UCSD-AML1 (cell line): ENCODE results near the gene TMEM212.
"Not testable (repeated sequence)": the region's sequence is repeated elsewhere in the genome, so short reads cannot be mapped to it uniquely, and the experiment has no call there.

Source experiments
- DNase-seq: peaks from one replicate; lab custom pipeline; 2025; ENCODE audit not compliant: unreplicated experiment; lab: John Stamatoyannopoulos, UW

Gene TMEM212

GRCh38 chr3:171851660-171852058, 8.5 kb downstream of the TMEM212 start:
- DNase-seq, result no peak

DNA sequence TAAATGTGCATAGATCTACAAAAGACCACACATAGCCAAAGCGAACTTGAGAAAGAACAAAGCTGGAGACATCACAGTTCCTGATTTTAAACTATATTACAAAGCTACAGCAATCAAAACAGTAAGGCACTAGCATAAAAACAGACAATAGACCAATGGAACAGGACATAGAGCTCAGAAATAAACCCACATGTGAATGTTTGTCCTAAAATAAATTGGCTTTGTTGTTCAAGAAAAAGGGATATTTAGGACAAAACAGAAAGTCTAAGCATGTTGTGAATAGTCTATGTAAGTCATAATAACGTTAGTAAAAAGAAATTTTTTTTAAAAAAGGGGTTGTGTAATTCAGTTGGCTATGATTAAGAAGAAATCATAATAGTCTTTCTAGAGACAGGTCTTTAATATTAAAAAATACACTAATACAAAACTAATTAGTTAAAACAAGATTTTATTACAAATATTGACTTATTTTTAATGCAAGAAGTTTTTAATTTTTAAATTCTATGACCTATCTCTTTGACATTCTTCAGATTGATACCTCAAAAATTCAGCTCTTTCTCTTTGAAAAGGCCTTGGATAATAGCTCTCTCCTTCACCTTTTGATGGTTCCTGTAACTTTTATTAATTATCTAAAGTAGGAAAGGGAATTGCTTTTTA, 11.6 kb downstream of the TMEM212 start:
- DNase-seq, result no peak

DNA sequence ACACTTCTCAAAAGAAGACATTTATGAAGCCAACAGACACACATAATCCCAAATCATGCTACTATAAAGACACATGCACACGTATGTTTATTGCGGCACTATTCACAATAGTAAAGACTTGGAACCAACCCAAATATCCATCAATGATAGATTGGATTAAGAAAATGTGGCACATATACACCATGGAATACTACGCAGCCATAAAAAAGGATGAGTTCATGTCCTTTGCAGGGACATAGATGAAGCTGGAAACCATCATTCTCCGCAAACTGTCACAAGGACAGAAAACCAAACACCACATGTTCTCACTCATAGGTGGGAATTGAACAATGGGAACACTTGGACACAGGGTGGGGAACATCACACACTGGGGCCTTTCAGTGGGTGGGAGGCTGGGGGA, 15.6 kb downstream of the TMEM212 start:
- DNase-seq, result not testable (repeated sequence)

GRCh38 chr3:171860830-171861535, 17.8 kb downstream of the TMEM212 start:
- DNase-seq, result peak; percentile 11

GRCh38 chr3:171862392-171862791, 19.2 kb downstream of the TMEM212 start:
- DNase-seq, result no peak

- DNase-seq, result no peak
Observed at GRCh38 chr3:171862993-171863521, 19.9 kb downstream of the TMEM212 start.

- DNase-seq, result no peak
Observed at GRCh38 chr3:171863920-171864319, 20.8 kb downstream of the TMEM212 start.

DNA sequence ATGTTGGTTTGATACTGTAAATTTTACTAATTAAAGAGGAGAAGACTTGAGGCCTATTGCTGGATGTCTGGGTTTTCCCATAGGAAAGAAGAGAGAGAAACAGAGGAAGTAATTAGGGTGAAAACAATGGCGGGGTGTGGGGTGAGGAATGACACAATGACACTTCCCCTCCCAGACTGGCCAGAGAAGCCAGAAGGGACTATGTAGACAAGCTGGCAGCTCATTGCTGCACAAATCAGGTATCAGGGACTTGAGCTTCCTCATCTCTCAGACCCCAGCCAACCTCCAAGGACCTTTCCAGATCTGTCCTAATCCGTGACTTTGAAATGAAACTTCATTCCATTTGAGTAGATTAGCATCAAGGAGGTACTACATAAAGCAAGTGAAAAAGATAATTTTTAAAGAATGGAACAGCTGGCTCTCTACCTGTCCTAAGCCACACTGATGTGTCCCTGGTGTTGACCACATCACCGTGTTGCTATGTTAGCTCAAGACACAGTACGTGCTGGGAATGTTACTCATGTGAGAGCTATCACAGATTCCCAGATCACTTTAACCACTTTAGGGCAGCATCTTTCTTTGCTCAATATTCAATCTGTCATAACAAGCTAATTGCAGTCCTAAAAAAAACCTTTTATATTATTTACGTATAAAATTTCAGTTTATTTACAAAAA, 22.2 kb downstream of the TMEM212 start:
- DNase-seq, result no peak

DNA sequence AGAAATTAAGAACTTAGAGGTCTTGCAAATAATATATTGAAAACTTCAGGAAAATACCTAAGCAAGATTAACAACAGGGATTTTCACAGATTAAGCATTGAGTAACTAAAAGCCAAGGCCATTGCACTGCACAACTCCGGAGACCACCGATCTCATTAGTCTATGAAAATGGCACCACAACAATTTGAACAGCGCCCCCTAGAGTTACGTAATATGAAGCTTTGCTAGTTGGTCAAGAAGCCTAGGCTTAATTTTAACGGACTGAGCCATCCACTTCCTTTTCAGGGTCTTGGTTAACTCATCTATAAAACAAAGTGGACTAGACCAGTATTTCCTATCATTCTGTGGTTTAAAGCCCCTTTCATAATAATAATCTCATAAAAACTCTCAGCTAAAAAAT, 24.8 kb downstream of the TMEM212 start:
- no peak for DNase-seq

- DNase-seq, result no peak
Observed at GRCh38 chr3:171871392-171872274, 28.5 kb downstream of the TMEM212 start.

GRCh38 chr3:171873580-171873979, 30.4 kb downstream of the TMEM212 start:
- DNase-seq, result no peak

DNA sequence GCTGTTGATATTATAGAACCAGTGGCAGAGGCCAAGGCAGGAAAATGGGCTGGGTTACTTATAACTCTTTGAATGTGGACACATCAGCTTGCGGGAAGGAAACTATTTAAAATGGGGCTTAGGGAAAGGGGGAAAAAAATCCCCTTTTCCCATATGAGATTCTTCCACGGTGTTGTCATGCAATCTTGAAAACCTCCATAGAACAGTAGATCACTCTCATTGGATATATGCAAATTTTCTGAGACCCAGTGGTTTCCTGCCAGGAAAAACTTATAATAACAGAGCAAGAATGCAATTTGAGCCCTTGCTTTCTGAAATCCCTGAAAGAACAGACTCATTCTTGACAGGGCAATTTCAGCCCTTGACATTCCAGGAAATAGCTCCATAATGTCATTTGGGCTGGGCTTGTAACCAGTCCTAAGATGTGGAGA, 31.1 kb downstream of the TMEM212 start:
- no peak for DNase-seq

GRCh38 chr3:171874879-171875278, 31.7 kb downstream of the TMEM212 start:
- DNase-seq, result no peak

DNA sequence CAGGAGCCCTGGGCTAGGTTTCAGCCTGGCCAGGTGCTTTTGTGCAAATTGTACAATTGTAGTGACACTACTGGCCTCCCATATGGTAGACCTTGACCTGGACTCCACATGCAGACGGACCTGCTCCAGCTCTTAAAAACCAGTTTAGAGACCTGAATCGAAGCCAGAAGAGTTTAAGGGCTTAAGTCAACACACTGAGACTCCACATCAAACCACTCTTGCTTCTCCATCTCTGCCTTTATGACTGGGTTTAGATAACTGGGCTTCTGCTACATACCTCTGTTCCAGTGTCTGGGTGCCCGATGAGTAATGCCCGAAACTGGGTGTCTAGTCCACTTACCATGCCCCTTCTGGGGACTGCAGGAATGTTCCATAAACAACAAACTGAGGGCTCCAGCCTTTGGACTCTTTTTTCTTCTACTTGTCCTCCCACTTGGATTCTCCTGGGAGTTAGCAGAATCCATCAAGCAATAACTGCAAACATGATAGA, 32.8 kb downstream of the TMEM212 start:
- no peak for DNase-seq

- DNase-seq, result no peak
Observed at GRCh38 chr3:171876680-171877147, 33.6 kb downstream of the TMEM212 start.

GRCh38 chr3:171878461-171879225, 35.5 kb downstream of the TMEM212 start:
- no peak for DNase-seq

DNA sequence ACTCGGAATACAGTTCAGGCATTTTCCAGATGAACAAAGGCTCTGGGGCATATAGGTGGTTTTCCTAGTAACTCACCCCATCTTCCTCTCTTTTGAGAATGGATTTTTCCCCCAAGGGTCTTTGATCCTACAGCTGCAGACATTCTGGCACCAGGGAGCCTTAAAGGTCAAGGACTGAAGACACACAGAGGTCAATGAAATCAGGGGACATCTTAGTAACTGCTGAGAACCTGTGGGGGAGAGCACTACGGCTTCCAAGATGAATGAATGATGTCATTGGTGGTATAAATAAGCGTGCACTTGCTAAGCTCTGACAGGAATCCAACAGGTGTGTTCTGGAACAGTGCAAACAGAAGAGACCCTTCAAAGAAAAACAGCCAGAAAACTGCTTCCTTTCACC, 36.3 kb downstream of the TMEM212 start:
- DNase-seq, result no peak

- DNase-seq, result no peak
Observed at GRCh38 chr3:171880101-171880870, 37.1 kb downstream of the TMEM212 start.

- DNase-seq, result no peak
Observed at GRCh38 chr3:171881251-171881650, 38.1 kb downstream of the TMEM212 start.
